Skin epidermis (tissue), 12 donors: Measurements from ENCODE around the gene CRYGC.

Source experiments
- H3K27ac ChIP-seq, 21 experiments: fragments of 200-600 bp; sonication (generic) in 11 of 21; one replicate each; pipeline ENCODE4 v1.5.0; 2020; ENCODE audit warnings: mild to moderate bottlenecking in 3 of 21, inconsistent platforms in 2 of 21, moderate library complexity in 2 of 21
- H3K4me3 ChIP-seq, 7 experiments: fragments of 200-600 bp; sonication (generic) in 2 of 7; one replicate each; pipeline ENCODE4 v1.5.0; 2020; ENCODE audit warnings: inconsistent platforms in 2 of 7, mild to moderate bottlenecking in 2 of 7, moderate library complexity in 1 of 7

Gene CRYGC

DNA sequence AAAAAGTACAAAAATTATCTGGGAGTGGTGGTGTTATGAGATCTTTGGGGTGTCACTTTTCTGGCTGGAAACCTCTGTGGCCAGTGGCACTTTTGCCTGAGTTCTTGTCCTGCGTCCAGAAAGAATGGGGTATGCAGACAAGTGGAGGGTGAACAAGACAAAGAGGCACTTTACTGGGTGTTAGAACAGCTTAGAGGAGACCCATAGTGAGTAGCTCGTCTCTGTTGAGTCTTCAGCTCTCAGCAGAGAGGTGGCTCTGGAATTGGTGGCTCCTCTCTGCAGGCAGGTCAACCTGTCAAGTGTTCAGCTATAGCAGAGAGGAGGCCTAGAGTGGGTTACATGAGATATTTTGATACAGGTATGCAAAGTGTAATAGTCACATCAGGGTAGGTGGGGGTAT, 31.4 kb downstream of the CRYGC start:
- Histone ChIP-seq H3K27ac (no peak overlapping the region), H3K4me3 (no peak overlapping the region)

DNA sequence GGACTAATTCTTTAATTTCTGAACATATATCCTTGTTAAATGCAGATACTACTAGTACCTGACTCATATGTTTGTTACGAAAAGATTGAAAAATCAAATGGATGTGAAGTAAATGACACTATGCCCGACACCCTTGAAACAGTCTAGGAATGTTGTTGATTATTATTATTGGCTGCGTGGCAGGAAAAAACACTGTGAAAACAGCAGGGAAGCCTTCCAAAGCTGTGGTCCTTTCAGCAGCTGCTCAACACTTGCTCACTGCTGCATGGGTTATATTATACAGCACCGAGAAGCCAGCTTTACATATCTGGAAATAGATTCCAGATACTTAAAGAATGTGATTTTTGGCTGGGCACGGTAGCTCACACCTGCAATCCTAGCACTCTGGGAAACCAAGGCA, 31.8 kb downstream of the CRYGC start:
- H3K4me3 ChIP-seq = no peak overlapping the region
- no peak overlapping the region for H3K27ac ChIP-seq

DNA sequence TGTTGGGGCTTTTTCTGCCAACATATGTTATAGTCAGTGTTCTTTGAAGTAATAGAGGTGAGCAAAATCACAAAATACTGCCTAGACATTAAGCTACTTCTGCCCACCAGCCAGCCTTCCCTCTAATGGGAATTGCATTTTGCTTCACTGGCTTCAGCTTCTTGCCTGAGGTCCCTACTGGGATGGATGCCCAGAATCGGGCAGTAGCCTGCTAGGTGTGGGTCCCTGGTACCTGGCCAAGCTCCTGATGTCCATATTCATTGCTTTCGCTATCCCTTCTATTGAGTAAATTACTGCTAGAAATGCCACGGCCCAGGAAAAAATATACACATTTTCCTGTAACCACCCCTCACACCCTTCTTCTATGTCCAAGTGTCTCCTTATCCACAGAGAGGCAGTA, 32.3 kb downstream of the CRYGC start:
- no peak overlapping the region for H3K4me3 ChIP-seq
- H3K27ac ChIP-seq = no peak overlapping the region

DNA sequence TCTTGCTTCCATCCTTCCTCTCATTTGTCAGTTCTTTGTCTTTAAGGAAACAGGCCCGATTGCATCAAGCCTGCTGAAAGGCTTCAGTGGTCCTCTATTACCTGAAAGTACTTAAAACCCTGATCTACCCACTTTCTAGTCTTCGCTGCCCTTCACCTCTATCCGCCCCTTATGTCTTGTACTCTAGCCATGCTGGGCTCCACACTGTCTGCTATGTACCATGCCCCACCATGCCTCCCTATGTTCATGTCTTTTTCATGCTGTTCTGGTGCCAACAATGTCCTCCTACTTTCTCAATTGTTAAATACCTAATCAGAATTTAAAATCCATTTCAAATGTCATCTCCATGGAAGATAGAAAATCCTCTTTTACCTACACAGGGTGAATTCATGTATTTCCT, 33.5 kb downstream of the CRYGC start:
- no peak overlapping the region for H3K4me3 ChIP-seq
- no peak overlapping the region for H3K27ac ChIP-seq

DNA sequence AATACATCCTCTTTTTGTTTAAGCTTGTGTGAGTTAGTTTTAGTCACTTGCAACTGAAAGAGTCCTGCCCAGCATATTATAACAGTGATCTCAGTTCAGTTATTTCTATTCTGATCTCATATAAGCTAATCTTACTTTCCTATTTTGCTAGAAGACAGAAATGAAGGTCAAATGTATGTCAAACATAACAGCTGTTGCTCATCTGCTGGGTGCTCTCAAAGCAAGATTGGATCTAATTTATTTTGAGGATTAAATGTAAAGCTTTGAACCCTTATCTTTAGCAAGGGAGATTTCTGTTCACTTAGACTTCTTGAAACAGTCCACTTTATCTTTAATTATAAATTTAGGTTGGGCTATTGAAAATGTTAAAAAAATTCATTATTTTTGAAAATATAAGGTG, 36.5 kb downstream of the CRYGC start:
- no peak overlapping the region for H3K4me3 ChIP-seq
- no peak overlapping the region for H3K27ac ChIP-seq

DNA sequence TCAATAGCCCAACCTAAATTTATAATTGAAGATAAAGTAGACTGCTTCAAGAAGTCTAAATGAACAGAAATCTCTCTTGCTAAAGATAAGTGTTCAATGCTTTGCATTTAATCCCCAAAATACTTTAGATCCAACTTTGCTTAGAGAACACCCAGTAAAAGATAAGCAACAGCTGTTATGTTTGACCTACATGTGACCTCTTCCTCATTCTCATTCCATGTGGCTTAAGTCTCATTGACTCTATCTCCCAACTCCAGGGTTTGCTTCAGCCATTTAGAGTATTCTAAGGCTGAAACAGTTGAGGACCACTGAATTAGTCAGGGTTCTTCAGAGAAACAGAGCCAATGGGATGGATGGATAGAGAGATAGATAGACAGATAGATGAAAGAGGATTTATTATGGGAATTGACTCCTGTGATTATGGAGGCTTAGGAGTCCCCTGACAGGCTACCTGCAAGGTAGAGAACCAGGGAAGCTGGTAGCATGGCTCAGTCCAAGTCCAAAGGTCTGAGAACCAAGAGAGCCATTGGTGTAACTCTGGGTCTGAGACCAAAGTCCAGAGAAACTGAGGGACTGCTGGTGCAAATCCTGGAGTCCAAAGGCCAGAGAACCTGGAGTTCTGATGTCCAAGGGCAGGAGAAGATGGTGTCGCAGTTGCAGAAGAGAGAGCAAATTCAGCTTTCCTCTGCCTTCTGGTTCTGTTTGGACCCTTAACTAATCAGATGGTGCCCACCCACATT, 37.4 kb downstream of the CRYGC start:
- H3K4me3 ChIP-seq = no peak overlapping the region
- H3K27ac ChIP-seq = no peak overlapping the region

DNA sequence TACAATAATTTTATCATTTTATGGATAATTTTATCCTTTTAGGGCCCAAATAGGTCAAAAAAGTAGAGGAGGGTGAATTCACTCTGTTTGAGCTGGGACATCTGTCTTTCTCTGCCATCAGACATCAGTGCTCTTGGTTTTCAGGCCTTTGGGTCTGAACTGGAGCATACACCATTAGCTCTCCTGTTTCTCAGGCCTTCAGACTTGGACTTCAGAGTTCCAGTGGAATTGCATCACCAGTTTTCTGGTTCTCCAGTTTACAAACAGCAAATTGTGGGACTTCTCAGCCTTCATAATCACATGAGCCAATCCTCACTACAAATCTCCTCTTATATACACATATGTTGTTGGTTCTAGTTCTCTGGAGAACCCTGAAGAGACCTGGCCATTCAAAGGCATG, 39.2 kb downstream of the CRYGC start:
- Histone ChIP-seq H3K27ac (no peak overlapping the region), H3K4me3 (no peak overlapping the region)

DNA sequence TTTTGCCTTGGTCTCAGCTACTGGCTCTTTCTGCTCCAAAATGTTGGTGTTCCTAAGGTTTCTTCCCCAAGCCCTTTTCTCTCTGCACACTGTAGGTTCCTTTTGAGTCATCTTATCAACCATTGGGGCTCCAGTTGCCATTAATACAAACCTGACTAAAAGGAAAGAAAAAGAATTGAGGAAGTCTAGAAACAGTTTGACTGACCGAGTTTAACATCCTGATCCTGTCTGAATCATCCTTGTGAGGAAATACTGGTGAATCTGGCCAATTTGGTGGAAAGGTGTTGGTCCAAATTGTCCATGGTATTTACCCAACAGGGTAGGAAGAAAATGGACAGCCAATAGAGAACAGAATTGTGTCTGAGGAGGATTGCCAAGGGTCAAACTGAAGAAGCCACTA, 43.6 kb downstream of the CRYGC start:
- Histone ChIP-seq H3K27ac (no peak overlapping the region), H3K4me3 (no peak overlapping the region)

DNA sequence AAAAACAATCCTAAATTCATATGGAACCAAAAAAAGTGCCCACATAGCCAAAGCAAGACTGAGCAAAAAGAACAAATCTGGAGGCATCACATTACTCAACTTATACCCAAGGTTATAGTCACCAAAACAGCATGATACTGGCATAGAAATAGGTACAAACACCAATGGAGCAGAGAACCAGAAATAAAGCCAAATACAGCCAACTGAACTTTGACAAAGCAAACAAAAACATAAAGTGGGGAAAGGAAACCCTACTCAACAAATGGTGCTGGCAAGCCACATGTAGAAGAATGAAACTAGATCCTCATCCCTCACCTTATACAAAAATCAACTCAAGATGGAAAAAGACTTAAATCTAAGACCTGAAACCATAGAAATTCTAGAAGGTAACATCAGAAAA, 45.8 kb downstream of the CRYGC start:
- H3K27ac ChIP-seq = no peak overlapping the region
- no peak overlapping the region for H3K4me3 ChIP-seq
